Mononuclear cell (primary cell): ENCODE results near the gene STYXL2. TPM values are rescaled to one million over a fixed set of nuclear protein-coding genes. Genes with fewer than 3 reads are reported as not detected.

Experiments used
- H3K27me3 ChIP-seq: 2 replicates; pipeline ENCODE4 v1.6.0; 2011; ENCODE audit warnings: low read length, control low read depth; ENCODE audit not compliant: insufficient read depth
- H3K4me1 ChIP-seq: 2 replicates; pipeline ENCODE4 v1.5.1; 2011; ENCODE audit warnings: mild to moderate bottlenecking, low read length, control low read depth; ENCODE audit not compliant: insufficient read depth
- H3K4me3 ChIP-seq: 2 replicates; pipeline ENCODE4 v1.5.1; 2011; ENCODE audit warnings: mild to moderate bottlenecking, low read length, moderate library complexity
- H3K9me3 ChIP-seq: 2 replicates; pipeline ENCODE4 v1.5.1; 2011; ENCODE audit warnings: low read depth, mild to moderate bottlenecking, control low read depth, low read length
- total RNA-seq: library from RNA; depleted of rRNA; stranded (reverse); fragments of >200 nt; gene quantifications from one replicate; pipeline ENCODE4 v1.2.3, GENCODE V29; 2012

Gene STYXL2
- total RNA-seq, 1 donor = not detected

GRCh38 chr1:167066333-167067122 lies 27.3 kb upstream of the STYXL2 start:
- peaks cover 7% of the 10 kb centered on the region for H3K4me1 ChIP-seq
- no peak overlapping the region for H3K4me3 ChIP-seq
- no peaks in the 10 kb centered on the region for H3K9me3 ChIP-seq
- no peaks in the 10 kb centered on the region for H3K27me3 ChIP-seq

GRCh38 chr1:167067904-167068303 lies 26.0 kb upstream of the STYXL2 start:
- no peaks in the 10 kb centered on the region for H3K9me3 ChIP-seq
- no peak overlapping the region for H3K4me3 ChIP-seq
- peaks cover 7% of the 10 kb centered on the region for H3K4me1 ChIP-seq
- no peaks in the 10 kb centered on the region for H3K27me3 ChIP-seq

DNA sequence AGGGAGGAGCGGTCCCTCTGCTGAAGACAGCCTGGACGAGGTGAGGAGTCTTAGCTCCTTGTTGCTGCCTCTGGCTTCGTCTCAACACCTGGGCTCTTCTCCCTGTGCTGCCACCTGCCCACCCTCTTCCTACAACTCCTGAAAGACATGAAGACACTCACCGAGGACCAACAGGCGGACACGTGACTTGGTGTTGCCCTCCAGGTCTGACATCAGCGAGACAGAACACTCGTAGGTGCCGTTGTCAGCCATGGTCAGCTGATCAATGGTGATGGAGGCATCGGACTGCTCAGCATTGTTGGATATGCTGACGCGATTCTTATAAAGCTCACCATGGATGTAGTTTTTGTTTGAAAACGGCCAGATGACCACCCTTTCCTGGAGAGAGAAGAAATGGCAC lies 25.1 kb upstream of the STYXL2 start:
- H3K9me3 ChIP-seq = no peaks in the 10 kb centered on the region
- H3K4me3 ChIP-seq = no peak overlapping the region
- H3K27me3 ChIP-seq = no peaks in the 10 kb centered on the region
- peaks cover 7% of the 10 kb centered on the region for H3K4me1 ChIP-seq

GRCh38 chr1:167071286-167071685 lies 22.6 kb upstream of the STYXL2 start:
- no peaks in the 10 kb centered on the region for H3K27me3 ChIP-seq
- H3K4me1 ChIP-seq = peaks cover 8% of the 10 kb centered on the region
- H3K4me3 ChIP-seq = no peak overlapping the region
- H3K9me3 ChIP-seq = no peaks in the 10 kb centered on the region

- H3K27me3 ChIP-seq = no peaks in the 10 kb centered on the region
- H3K9me3 ChIP-seq = no peaks in the 10 kb centered on the region
- H3K4me1 ChIP-seq = peaks cover 4% of the 10 kb centered on the region
- no peak overlapping the region for H3K4me3 ChIP-seq
Measured at GRCh38 chr1:167076136-167076710, 17.7 kb upstream of the STYXL2 start.

DNA sequence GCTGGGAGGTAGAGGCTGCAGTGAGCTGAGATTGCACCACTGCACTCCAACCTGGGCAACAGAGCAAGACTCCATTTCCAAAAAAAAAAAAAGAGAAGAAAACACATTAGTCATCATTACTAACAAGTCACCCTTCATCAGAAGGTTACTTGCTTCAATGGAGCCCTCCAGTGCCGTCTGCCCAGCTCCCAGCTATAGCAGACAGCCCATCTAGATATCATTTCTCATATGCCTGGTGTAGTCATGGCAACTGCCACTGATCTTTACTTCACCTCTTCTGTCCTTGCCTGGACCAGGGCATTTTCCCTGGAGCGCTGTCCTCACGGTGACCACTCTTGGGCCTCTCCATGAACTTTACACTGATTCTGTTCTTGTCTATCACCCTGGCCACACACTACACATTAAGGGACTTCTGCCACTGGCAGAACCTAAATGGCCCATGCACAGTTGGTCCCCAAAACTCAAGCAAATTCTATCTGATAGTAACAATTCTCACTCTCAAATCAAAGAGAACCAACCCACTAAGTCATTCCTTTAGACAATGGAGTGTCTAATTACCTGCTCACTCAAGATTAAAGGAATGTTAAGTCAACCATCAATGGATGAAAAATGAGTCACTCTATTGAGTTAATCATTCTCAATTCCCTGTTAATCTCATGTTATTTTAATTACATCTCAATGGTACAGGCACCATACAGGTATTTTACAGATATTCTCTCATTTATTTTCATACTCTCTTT lies 16.6 kb upstream of the STYXL2 start:
- no peaks in the 10 kb centered on the region for H3K9me3 ChIP-seq
- H3K27me3 ChIP-seq = no peaks in the 10 kb centered on the region
- no peak overlapping the region for H3K4me3 ChIP-seq
- H3K4me1 ChIP-seq = peaks cover 5% of the 10 kb centered on the region

DNA sequence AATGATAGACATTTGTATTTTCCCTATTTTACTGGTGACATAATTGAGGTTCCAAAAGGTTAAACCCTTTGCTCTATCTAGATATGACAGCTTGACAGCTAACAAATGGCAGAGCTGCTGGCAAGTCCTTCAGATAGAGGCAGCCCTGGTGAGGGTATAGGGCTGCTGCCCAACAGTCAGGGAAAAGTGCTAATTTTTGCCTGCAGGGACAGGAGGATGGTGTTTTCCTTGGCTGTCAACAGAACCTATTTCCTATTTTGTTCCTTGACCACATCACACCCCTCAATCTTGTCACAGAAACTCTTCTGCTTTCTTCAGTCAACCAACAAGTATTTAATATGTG lies 16.0 kb upstream of the STYXL2 start:
- peaks cover 8% of the 10 kb centered on the region for H3K4me1 ChIP-seq
- H3K9me3 ChIP-seq = no peaks in the 10 kb centered on the region
- H3K4me3 ChIP-seq = no peak overlapping the region

GRCh38 chr1:167081594-167082156 lies 12.2 kb upstream of the STYXL2 start:
- H3K4me1 ChIP-seq = peaks cover 10% of the 10 kb centered on the region
- H3K9me3 ChIP-seq = no peaks in the 10 kb centered on the region
- no peak overlapping the region for H3K4me3 ChIP-seq
- no peaks in the 10 kb centered on the region for H3K27me3 ChIP-seq

More for the DNA sequence above, 16.0 kb upstream of the STYXL2 start:
- no peaks in the 10 kb centered on the region for H3K27me3 ChIP-seq

- H3K27me3 ChIP-seq = no peaks in the 10 kb centered on the region
- H3K4me3 ChIP-seq = no peak overlapping the region
- peaks cover 10% of the 10 kb centered on the region for H3K4me1 ChIP-seq
- no peaks in the 10 kb centered on the region for H3K9me3 ChIP-seq
Measured at GRCh38 chr1:167082511-167083027, 11.3 kb upstream of the STYXL2 start.

DNA sequence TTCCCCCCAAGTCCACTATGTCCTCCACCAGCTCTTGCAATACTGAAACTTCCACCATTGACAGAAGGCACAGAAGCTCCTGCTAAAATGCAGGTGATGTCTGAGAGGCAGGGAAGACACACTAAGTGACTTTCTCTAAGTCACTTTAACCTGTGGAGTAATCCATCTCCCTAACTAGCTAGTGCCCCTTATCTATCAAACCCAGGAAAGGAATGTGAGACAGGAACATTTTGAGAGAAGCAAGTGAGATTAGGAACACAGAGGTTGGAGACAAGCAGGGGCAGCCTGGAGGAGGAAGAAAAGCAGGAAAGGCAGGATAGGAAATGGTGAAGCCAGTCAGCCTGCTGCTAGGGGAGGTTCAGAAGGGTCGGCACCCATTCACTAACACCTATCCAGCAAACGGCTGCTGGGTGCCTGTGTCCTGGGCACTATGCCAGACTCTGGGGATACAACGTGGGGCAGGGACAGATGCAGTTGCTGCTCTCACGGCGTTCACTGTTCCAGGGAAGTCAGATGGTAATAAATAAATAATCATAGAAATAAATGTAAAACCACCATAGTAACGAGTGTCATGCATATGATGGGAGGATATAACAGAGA lies 10.7 kb upstream of the STYXL2 start:
- Histone ChIP-seq H3K27me3 (no peaks in the 10 kb centered on the region), H3K9me3 (no peaks in the 10 kb centered on the region), H3K4me1 (peaks cover 10% of the 10 kb centered on the region), H3K4me3 (no peak overlapping the region)

DNA sequence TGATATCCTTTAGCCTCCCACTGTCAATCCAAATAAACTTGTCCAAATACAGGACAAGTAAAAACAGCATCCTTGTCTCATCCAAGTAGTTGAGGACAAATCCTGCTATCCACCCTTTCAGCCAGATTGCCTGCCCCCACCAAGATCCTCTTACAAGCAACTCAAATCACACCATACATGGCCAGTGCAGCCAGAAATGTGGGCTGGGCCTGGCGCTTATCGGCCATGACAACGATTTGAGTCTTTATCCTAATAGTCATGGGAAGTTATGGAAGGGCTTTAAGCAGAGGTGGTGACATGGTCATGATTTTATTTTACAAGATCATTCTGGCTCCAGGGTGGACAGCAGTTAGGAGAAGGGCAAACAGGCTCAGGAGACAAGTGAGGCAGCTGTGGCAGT lies 10.0 kb upstream of the STYXL2 start:
- Histone ChIP-seq H3K4me1 (peaks cover 10% of the 10 kb centered on the region), H3K9me3 (no peaks in the 10 kb centered on the region), H3K27me3 (no peaks in the 10 kb centered on the region), H3K4me3 (no peak overlapping the region)

GRCh38 chr1:167084757-167085156 lies 9.1 kb upstream of the STYXL2 start:
- Histone ChIP-seq H3K27me3 (no peaks in the 10 kb centered on the region), H3K4me3 (no peak overlapping the region), H3K4me1 (peaks cover 16% of the 10 kb centered on the region), H3K9me3 (no peaks in the 10 kb centered on the region)

DNA sequence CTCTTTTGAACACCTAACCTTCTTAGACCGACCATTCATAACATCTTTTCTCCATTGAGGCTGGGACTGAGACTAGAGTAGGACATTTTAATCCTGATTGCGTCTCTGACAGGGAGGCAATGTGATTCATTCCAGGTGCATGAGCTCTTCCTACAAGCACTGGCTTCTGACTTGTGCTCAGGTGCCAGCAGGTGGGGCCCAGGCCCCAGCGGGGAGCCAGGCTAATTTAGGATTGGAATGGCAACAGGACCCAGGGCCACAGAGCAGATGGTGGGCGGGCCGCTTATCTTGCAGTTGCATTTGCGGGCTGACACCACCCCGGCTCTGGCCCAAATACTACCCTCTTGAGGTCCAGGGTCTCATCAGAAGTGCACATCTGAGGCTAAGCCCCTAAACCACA lies 7.8 kb upstream of the STYXL2 start:
- Histone ChIP-seq H3K27me3 (no peaks in the 10 kb centered on the region), H3K9me3 (no peaks in the 10 kb centered on the region), H3K4me3 (no peak overlapping the region), H3K4me1 (peaks cover 27% of the 10 kb centered on the region)

GRCh38 chr1:167086768-167087167 lies 7.1 kb upstream of the STYXL2 start:
- Histone ChIP-seq H3K9me3 (no peaks in the 10 kb centered on the region), H3K4me3 (no peak overlapping the region), H3K4me1 (peaks cover 27% of the 10 kb centered on the region), H3K27me3 (no peaks in the 10 kb centered on the region)
